22Rv1 (cell line): Measurements from ENCODE around the gene MCU.

Experiments used
- H3K27ac ChIP-seq: fragments of 450-650 bp; 2 replicates; pipeline ENCODE4 v1.5.1; 2017
- ZFX ChIP-seq: fragments of 450-650 bp; IDR thresholded peaks from 2 replicates; pipeline ENCODE4 v1.6.1; 2017; ENCODE audit warnings: antibody characterized with exemption, borderline replicate concordance
- TF ChIP-seq, protein P1 (sequence below): fragments of 450-650 bp; IDR thresholded peaks from 2 replicates; pipeline ENCODE4 v1.5.1; 2017; ENCODE audit warnings: mild to moderate bottlenecking

Gene MCU

DNA sequence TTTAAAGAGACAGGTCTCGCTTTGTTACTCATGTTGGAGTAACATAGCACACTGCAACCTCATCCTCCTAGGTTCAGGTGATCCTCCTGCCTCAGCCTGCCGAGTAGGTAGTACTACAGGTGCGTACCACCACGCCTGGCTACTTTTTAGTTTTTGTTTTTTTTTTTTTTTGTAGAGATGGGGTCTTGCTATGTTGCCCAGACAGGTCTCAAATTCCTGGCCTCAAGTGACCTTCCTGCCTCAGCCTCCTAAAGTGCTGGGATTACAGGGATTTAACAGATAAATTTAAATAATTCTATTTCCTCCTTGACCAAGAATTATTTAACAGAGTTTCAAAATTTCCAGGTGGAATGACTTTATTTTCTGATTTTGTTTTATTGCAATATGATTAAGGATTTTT, 104.6 kb downstream of the MCU start:
- TF ChIP-seq ZFX = no peak
- TF ChIP-seq, protein P1, sequence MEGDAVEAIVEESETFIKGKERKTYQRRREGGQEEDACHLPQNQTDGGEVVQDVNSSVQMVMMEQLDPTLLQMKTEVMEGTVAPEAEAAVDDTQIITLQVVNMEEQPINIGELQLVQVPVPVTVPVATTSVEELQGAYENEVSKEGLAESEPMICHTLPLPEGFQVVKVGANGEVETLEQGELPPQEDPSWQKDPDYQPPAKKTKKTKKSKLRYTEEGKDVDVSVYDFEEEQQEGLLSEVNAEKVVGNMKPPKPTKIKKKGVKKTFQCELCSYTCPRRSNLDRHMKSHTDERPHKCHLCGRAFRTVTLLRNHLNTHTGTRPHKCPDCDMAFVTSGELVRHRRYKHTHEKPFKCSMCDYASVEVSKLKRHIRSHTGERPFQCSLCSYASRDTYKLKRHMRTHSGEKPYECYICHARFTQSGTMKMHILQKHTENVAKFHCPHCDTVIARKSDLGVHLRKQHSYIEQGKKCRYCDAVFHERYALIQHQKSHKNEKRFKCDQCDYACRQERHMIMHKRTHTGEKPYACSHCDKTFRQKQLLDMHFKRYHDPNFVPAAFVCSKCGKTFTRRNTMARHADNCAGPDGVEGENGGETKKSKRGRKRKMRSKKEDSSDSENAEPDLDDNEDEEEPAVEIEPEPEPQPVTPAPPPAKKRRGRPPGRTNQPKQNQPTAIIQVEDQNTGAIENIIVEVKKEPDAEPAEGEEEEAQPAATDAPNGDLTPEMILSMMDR = no peak

DNA sequence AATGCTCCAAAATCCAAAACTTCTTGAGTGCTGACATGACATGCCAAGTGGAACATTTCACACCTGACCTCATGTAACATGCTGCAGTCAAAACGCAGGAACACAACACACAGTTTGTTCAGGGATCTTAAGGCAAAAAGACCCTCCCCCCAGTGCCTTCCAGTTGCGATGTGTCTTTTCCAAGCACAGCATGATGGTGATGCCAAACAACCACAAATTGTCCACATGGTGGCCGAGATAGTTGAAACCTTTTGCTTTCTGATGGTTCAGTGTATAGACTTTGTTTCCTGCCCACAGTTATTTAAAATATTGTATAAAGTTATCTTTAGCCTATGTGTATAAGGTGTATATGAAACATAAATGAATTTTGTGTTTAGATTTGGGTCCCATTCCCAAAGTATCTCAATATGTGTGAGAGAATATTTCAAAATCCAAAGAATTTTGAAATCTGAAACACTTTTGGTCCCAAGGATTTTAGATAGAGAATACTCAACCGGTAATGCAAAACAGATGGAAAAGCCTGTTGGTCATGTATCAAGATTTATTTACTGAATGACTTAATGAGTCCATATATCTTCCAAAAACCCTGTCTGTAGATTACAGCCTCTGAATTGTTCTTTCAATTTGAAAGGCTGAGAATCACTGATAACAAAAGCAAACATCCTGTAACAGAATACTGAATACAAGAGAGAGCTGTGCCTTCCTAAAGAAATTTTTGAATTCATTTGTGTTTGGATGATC, 108.2 kb downstream of the MCU start:
- TF ChIP-seq, protein P1 = no peak
- TF ChIP-seq ZFX = no peak
- H3K27ac ChIP-seq = 0 out of 2 replicates have a peak overlapping the region, but pooled peaks have one; percentile 8

More for the DNA sequence above, 104.6 kb downstream of the MCU start:
- H3K27ac ChIP-seq = no peak overlapping the region

DNA sequence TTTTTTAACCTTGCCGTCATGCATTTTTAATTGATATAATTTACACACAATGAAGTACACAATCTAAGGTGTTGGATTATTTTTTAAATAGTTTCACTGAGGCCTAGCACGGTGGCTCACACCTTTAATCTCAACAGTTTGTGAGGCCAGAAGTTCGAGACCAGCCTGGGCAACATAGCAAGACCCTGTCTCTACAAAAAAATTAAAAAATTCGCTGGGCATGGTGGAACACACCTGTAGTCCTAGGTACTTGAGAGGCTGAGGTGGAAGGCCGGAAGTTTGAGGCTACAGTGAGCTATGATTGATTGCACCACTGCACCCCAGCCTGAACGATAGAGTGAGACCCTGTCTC, 108.8 kb downstream of the MCU start:
- no peak for TF ChIP-seq ZFX
- TF ChIP-seq, protein P1 = no peak
- 0 out of 2 replicates have a peak overlapping the region, but pooled peaks have one; percentile 8 for H3K27ac ChIP-seq

DNA sequence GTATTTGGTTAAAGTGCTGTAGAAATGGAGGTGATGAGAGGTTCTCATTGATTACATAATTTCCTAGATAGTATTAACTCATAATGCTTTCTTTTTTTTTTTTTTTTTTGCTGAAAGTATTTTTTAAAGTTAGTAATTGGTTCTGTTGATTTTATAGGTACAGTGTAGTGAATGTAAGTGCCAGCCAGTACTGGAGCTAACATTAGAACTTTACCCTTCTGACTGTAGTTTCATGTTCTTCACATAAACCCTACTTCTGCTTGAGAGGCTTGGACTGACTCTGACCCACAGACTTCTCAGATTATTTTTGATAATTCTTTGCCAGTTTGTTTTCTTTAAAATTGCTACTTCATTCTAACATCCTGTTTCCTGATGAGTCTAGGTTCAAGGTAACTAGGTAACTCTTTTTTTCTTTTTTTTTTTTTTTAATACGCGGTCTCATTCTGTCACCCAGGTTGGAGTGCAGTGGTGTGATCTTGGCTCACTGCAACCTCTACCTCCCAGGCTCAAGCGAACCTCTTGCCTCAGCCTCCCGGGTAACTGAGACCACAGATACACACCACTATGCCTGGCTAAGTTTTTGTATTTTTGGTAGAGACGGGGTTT, 109.4 kb downstream of the MCU start:
- H3K27ac ChIP-seq = no peak overlapping the region
- TF ChIP-seq ZFX = no peak
- TF ChIP-seq, protein P1 = no peak

DNA sequence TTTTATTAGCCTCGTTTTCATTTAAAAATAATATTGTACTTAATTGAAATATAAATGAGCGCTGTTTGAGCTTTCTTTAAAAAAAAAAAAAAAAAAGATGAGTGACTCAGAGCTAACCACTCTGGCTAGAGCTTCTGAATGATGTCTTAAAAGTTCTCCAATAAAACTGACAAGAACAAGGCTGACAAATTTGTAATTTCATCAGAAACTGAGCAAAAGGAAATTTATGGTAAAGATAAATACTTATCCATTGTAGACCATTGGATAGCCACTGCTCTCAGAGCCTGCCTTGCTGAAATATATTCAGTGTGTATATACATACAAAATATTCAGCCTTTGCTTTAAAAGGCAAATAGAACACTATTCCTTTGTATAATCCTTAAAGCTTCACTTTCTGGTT, 110.4 kb downstream of the MCU start:
- H3K27ac ChIP-seq = no peak overlapping the region
- no peak for TF ChIP-seq ZFX
- TF ChIP-seq, protein P1 = no peak

DNA sequence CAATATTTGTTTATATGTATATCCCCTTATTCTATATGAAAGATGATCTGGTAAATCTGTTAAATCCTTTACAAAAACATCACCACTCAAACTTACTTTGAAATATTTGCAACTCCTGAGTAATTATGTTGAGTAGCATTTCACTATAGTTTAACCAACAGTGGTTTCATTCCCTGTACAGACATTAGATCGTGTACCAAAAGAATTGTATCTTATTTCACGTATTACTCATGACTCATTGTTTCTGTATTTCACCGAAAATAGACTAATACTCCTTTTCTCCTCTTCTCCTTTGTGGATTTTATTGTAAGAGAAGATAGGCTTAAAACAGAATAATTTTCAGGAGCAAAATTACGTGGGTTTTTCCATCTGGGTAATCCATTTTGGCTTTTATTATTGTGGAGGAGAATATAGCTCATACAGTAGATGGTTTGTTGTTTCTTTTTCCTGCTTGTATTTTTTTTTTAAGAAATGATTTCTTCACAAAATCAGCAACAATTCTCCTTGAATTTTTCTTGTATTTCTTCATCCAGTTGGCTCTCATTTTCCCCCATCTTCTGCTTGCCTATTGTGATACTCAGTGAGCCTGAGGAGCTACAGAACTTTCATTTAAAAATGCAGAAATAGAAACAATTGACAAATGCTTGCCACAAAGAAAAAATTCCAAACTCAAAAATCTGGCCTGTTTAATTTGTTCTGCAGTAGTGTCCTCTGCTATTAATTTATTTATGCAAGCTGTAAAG, 111.0 kb downstream of the MCU start:
- no peak overlapping the region for H3K27ac ChIP-seq
- TF ChIP-seq ZFX = no peak
- TF ChIP-seq, protein P1 = no peak

DNA sequence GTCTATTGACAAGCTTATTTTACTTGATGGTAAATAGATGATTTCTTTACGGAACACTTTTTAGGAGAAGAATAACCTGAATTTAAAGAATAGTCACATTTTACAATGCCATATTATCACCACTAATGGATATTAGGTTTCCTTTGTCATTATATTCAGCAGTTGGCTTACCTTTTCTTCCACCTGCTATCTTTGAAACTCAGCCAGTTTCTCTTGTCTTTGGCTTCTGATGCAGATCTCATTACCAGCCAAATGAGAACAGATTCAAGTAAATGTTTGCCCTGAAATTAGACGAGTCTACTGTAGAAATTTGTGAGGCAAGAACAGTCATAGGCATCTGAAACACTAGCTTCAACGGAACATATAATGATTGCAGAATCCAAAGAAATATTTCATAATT, 116.1 kb downstream of the MCU start:
- TF ChIP-seq, protein P1 = no peak
- TF ChIP-seq ZFX = no peak
- H3K27ac ChIP-seq = no peak overlapping the region
